COLO668 (cell line): ENCODE results near the gene WFDC10A.
"Not testable (repeated sequence)": the region's sequence is repeated elsewhere in the genome, so short reads cannot be mapped to it uniquely, and the experiment has no call there.

Source experiments
- DNase-seq: peaks from one replicate; lab custom pipeline; 2025; ENCODE audit not compliant: unreplicated experiment; lab: John Stamatoyannopoulos, UW

Gene WFDC10A

DNA sequence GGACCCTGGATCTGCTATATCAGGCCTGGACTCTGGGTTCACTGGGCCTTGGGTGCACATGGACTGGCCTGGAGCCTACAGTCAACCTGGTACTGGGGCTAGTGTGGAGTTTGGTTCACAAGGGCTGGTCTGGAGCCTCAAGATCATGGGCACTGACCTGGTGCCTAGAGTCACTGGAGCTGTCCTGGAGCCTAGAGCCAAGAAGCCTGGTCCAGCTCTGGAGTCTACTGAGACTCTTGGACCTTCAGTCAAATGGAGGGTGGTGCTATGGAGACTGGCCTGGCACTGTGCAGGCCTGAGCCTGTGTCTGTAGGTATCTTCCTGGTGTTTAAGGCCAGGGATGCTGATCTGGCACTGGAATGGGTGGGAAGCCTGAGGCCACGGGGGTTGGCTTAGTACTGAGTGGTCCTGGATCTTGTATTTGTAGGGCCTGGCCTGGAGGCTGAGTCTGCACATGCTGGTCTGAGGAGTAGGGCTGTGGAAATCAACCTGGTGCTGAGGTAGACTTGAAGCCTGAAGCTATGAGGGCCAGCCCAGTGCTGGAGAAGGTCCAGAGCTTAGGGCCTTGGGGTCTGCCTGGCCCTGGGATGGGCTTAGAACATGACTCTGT lies 18.0 kb downstream of the WFDC10A start:
- DNase-seq, result no peak

GRCh38 chr20:45649312-45649863 lies 19.8 kb downstream of the WFDC10A start:
- DNase-seq, result no peak

- DNase-seq, result peak; percentile 84
Measured at GRCh38 chr20:45651726-45652125, 22.2 kb downstream of the WFDC10A start.

GRCh38 chr20:45657038-45657437 lies 27.5 kb downstream of the WFDC10A start:
- not testable (repeated sequence) for DNase-seq

DNA sequence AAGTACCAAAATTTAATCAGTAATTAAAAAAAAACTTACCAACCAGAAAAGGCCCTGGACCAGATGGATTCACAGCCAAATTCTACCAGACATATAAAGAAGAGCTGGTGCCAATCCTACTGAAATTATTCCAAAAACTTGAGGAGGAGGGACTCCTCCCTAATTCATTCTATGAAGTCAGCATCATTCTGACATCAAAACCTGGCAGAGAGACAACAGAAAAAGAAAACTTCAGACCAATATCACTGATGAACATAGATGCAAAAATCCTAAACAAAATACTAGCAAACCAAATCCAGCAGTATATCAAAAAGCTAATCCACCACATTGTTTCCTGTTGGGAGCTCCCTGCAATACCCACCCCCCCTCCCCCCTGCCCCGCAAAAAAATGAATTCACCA lies 40.6 kb downstream of the WFDC10A start, which contains the start of gene WFDC11:
Gene WFDC11, minus strand, starts transcription at position 101 of the 400 bp plus-strand sequence. CDS start 19,639 bp downstream, outside the sequence.
- DNase-seq, result no peak

DNA sequence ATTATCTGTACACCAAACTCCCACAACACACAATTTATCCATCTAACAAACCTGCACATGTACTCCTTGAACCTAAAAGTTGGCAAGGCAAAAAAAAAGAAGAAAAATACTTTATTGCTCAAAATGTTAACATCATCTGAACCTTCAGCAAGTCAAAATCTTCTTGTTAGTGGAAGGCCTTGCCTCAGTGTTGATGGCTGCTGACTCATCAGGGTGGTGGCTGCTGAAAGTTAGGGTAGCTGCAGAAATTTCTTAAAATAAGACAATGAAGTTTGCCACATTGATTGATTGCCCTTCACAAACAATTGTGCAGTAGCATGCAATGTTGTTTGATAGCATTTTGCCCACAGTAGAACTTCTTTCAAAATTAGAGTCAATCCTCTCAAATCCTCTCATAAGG lies 43.2 kb downstream of the WFDC10A start:
- DNase-seq, result no peak

GRCh38 chr20:45679650-45680049 lies 50.1 kb downstream of the WFDC10A start:
- DNase-seq, result no peak
